Natural killer cell (primary cell): ENCODE measurements around the gene DEFB131A. TPM values are rescaled to one million over a fixed set of nuclear protein-coding genes. Genes with fewer than 3 reads are reported as not detected.
"Not testable (repeated sequence)": the region's sequence is repeated elsewhere in the genome, so short reads cannot be mapped to it uniquely, and the experiment has no call there.

Experiments used
- ATAC-seq, 3 donors: fragments of 150-1000 bp in 2 of 3; fragments of 200-7000 bp in 1 of 3; cut with Tn5 transposase; 1 replicate in 1 of 3; 2 replicates in 2 of 3; pipeline ENCODE4 v1.10.0; 2021; ENCODE audit warnings: mild to moderate bottlenecking in 2 of 3, moderate library complexity in 2 of 3
- DNase-seq, 2 donors: peaks; one replicate each; pipeline versions ENCODE4 v3.0.0 to v3.0.0-alpha.2; 2013 to 2021; ENCODE audit warnings: mixed read lengths in 1 of 2
- H3K27ac ChIP-seq: one replicate; pipeline ENCODE4 v1.5.1; 2013; ENCODE audit warnings: mild to moderate bottlenecking, low read length
- H3K27me3 ChIP-seq: one replicate; pipeline ENCODE4 v1.6.1; 2013; ENCODE audit warnings: low read length; ENCODE audit not compliant: control insufficient read depth, insufficient read depth
- H3K36me3 ChIP-seq: one replicate; pipeline ENCODE4 v1.6.1; 2013; ENCODE audit warnings: low read length; ENCODE audit not compliant: control insufficient read depth, insufficient read depth
- H3K4me1 ChIP-seq: one replicate; pipeline ENCODE4 v1.6.1; 2013; ENCODE audit warnings: low read length; ENCODE audit not compliant: control insufficient read depth, insufficient read depth
- H3K4me3 ChIP-seq: one replicate; pipeline ENCODE4 v1.5.1; 2013; ENCODE audit warnings: low read length
- H3K9me3 ChIP-seq: one replicate; pipeline ENCODE4 v1.6.1; 2013; ENCODE audit warnings: low read length; ENCODE audit not compliant: control insufficient read depth, insufficient read depth
- H3K27ac Mint-ChIP-seq, 2 donors: one replicate each; pipeline ENCODE4 v1.8.0; 2022; ENCODE audit warnings: mild to moderate bottlenecking in 2 of 2, mixed read lengths in 2 of 2, moderate library complexity in 1 of 2
- H3K27me3 Mint-ChIP-seq, 2 donors: one replicate each; pipeline ENCODE4 v1.8.0; 2022; ENCODE audit warnings: low read depth in 2 of 2, mixed read lengths in 2 of 2
- H3K36me3 Mint-ChIP-seq: one replicate; pipeline ENCODE4 v1.8.0; 2022; ENCODE audit warnings: mixed read lengths
- H3K4me1 Mint-ChIP-seq, 2 donors: one replicate each; pipeline ENCODE4 v1.8.0; 2022; ENCODE audit warnings: mixed read lengths in 2 of 2
- H3K4me3 Mint-ChIP-seq: one replicate; pipeline ENCODE4 v1.8.0; 2022; ENCODE audit warnings: mild to moderate bottlenecking, moderate library complexity, mixed read lengths
- H3K9me3 Mint-ChIP-seq, 2 donors: one replicate each; pipeline ENCODE4 v1.8.0; 2022; ENCODE audit warnings: mixed read lengths in 2 of 2
- WGBS: methylation state at CpG from one replicate; pipeline ENCODE4 v1.1.7; 2013; ENCODE audit warnings: missing lambda C conversion rate; ENCODE audit not compliant: insufficient coverage; 5-methylcytosine and 5-hydroxymethylcytosine counted together
- intact Hi-C: fragments of 100-400 bp; cut with micrococcal nuclease; formaldehyde crosslinking; loops from one replicate; pipeline ENCODE4 v1.14.2; 2022
- total RNA-seq, 4 donors: library from RNA; stranded (reverse); fragments of 120-200 nt in 1 of 4; gene quantifications; one replicate each; pipeline versions ENCODE4 v1.2.3 to v1.2.4, GENCODE V29; 2013 to 2022

Gene DEFB131A
- total RNA-seq, 3 donors from 2014 or later (not counting 1 experiment from before 2014, with no cell fraction given), result not detected

DNA sequence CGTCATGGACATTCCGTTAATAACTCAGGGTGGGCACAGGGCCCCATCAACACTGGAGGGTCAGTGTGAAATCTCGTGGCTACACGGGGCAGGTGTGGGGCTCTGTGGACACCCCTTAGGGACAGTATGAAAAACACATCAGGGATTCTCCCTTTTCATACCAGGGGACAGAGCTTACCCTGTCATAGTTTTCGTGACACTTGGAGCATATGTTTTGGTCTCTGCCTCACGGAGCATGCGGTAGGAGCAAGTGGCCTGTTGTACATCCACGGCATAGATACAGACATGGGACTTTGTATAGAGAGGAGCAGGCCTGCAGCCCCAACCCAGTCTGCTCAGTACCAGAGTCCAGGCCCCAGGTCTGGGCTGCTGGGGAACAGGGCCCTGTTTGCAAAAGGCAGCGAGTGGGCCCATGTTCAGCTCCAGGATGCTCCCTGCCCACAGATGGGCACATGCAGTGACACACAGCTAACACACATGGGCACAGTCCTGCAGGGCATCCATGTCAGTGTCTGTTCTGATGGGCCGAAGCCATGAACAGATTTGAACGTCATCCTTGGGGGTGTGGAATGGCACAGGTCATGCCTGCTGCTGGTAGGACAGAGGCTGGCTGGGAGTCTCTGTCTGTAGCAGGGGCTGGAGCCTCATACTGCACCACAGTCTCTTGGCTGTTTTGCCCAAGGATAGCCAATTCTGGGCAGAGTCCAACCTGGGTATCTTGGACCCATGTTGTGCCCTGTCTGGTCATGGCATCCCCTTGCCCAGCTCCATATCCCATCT is 50.2 kb downstream of the DEFB131A start:
- H3K36me3 Mint-ChIP-seq, H3K4me1 Mint-ChIP-seq, ATAC-seq, H3K27me3 ChIP-seq, H3K27ac Mint-ChIP-seq, H3K4me3 Mint-ChIP-seq, H3K9me3 ChIP-seq, H3K27ac ChIP-seq, intact Hi-C loops, H3K9me3 Mint-ChIP-seq, DNase-seq, H3K36me3 ChIP-seq, H3K4me1 ChIP-seq, H3K4me3 ChIP-seq: not testable (repeated sequence)
- 94% methylated on average over 11 of the region's 11 CpGs for WGBS
- peaks cover 2 to 20% of the 10 kb centered on the region in 2 donors for H3K27me3 Mint-ChIP-seq

- intact Hi-C loops, result not testable (repeated sequence)
These were observed 51.2 kb downstream of the DEFB131A start for GRCh38 chr4:9495443-9495842.

DNA sequence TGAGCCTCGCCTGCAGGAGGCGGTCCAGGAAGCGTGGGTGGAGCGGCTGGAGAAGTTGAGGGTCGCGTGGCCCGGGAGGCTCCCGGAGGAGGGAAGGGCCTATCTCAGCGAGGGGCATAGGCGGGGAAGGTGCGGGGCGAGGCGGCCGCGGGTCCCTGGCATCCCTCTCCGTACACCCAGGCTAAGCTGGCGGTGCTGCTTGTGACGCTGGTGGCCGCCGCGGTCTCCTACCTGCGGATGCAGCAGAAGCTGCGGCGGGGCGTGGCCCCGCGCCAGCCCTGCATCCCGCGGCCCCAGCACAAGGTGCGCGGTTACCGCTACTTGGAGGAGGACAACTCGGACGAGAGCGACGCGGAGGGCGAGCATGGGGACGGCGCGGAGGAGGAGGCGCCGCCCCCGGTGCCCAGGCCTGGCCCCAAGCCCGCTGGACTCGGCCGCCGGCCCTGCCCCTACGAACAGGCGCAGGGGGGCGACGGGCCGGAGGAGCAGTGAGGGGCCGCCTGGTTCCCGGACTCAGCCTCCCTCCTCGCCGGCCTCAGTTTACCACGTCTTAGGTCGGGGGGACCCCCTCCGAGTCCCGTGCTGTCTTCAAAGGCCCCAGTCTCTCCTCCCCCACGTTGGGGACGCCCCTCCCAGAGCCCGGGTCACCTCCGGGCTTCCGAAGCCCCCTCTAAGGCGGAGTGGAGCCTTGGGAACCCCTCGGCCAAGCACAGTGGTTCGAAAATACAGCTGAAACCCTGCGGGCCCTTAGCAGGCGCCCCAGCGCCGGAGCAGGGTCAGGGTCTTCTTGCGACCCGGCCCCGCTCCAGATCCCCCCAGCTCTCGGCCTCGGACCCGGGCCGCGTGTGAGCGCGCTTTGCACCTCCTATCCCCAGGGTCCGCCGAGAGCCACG is 53.6 kb downstream of the DEFB131A start:
- H3K9me3 ChIP-seq, H3K36me3 Mint-ChIP-seq, H3K4me1 Mint-ChIP-seq, H3K36me3 ChIP-seq, H3K27ac ChIP-seq, H3K4me3 ChIP-seq, H3K4me3 Mint-ChIP-seq, DNase-seq, intact Hi-C loops, H3K9me3 Mint-ChIP-seq, H3K27me3 ChIP-seq, H3K4me1 ChIP-seq, ATAC-seq, H3K27ac Mint-ChIP-seq: not testable (repeated sequence)
- WGBS, result 6% methylated on average over 81 of the region's 86 CpGs
- peaks cover 0 to 16% of the 10 kb centered on the region in 2 donors for H3K27me3 Mint-ChIP-seq

More at GRCh38 chr4:9495443-9495842, 51.2 kb downstream of the DEFB131A start:
- H3K4me1 Mint-ChIP-seq, H3K9me3 Mint-ChIP-seq, H3K4me3 Mint-ChIP-seq, H3K27ac ChIP-seq, ATAC-seq, H3K36me3 Mint-ChIP-seq, H3K4me3 ChIP-seq, H3K36me3 ChIP-seq, H3K9me3 ChIP-seq, H3K27me3 ChIP-seq, H3K27ac Mint-ChIP-seq, H3K4me1 ChIP-seq: not testable (repeated sequence)
- WGBS, result under 1% methylated on average over 9 of the region's 12 CpGs
- peaks cover 0 to 19% of the 10 kb centered on the region in 2 donors for H3K27me3 Mint-ChIP-seq
- peak; percentile 36 to 64 for DNase-seq

GRCh38 chr4:9498468-9499040 is 54.3 kb downstream of the DEFB131A start:
- ATAC-seq, H3K4me3 ChIP-seq, H3K4me1 ChIP-seq, H3K27ac Mint-ChIP-seq, DNase-seq, H3K9me3 Mint-ChIP-seq, H3K36me3 Mint-ChIP-seq, intact Hi-C loops, H3K9me3 ChIP-seq, H3K4me1 Mint-ChIP-seq, H3K36me3 ChIP-seq, H3K27ac ChIP-seq, H3K27me3 ChIP-seq, H3K4me3 Mint-ChIP-seq: not testable (repeated sequence)
- 30% methylated on average over 29 of the region's 33 CpGs for WGBS
- H3K27me3 Mint-ChIP-seq, result peaks cover 0 to 16% of the 10 kb centered on the region in 2 donors

GRCh38 chr4:9499974-9500487 is 55.8 kb downstream of the DEFB131A start:
- H3K4me3 Mint-ChIP-seq, ATAC-seq, DNase-seq, H3K9me3 ChIP-seq, intact Hi-C loops, H3K27ac ChIP-seq, H3K4me1 ChIP-seq, H3K9me3 Mint-ChIP-seq, H3K27me3 ChIP-seq, H3K4me3 ChIP-seq, H3K4me1 Mint-ChIP-seq, H3K27ac Mint-ChIP-seq, H3K36me3 Mint-ChIP-seq, H3K36me3 ChIP-seq: not testable (repeated sequence)
- peaks cover 0 to 16% of the 10 kb centered on the region in 2 donors for H3K27me3 Mint-ChIP-seq
- 93% methylated on average over 13 of the region's 16 CpGs for WGBS

Other genes with a start within 250 kb of the DEFB131A start
- gene USP17L10, start 233.8 kb upstream of the DEFB131A start, total RNA-seq, result not detected
- not detected for gene USP17L11, start 229.0 kb upstream of the DEFB131A start, total RNA-seq
- not detected for gene USP17L12, start 224.3 kb upstream of the DEFB131A start, total RNA-seq
- gene USP17L13, start 219.5 kb upstream of the DEFB131A start, total RNA-seq, result not detected
- not detected for gene USP17L15, start 210.0 kb upstream of the DEFB131A start, total RNA-seq
- not detected for gene USP17L17, start 200.5 kb upstream of the DEFB131A start, total RNA-seq
- gene USP17L18, start 195.8 kb upstream of the DEFB131A start, total RNA-seq, result not detected
- gene USP17L19, start 191.0 kb upstream of the DEFB131A start, total RNA-seq, result not detected
- not detected for gene USP17L20, start 186.3 kb upstream of the DEFB131A start, total RNA-seq
- gene USP17L21, start 181.5 kb upstream of the DEFB131A start, total RNA-seq, result not detected
- gene USP17L22, start 176.8 kb upstream of the DEFB131A start, total RNA-seq, result not detected
- gene USP17L24, start 119.2 kb upstream of the DEFB131A start, total RNA-seq, result not detected
- gene USP17L25, start 114.5 kb upstream of the DEFB131A start, total RNA-seq, result not detected
- not detected for gene USP17L26, start 109.8 kb upstream of the DEFB131A start, total RNA-seq
- gene USP17L5, start 105.0 kb upstream of the DEFB131A start, total RNA-seq, result not detected
- not detected for gene USP17L27, start 100.3 kb upstream of the DEFB131A start, total RNA-seq
- gene USP17L28, start 95.5 kb upstream of the DEFB131A start, total RNA-seq, result not detected
- not detected for gene USP17L29, start 90.8 kb upstream of the DEFB131A start, total RNA-seq
- gene USP17L30, start 81.3 kb upstream of the DEFB131A start, total RNA-seq, result not detected